Stimulated activated CD4-positive, alpha-beta T cell treated with anti-CD3 and anti-CD28 coated beads, Interleukin-1b, Interleukin-23, amount 100 ng/mL, for 48 hours (primary cell): ENCODE results near the gene CERKL.

Source experiments
- DNase-seq: peaks from one replicate; pipeline ENCODE4 v3.0.0-alpha.2; 2020

CERKL gene

GRCh38 chr2:181677912-181678586 lies 21.1 kb upstream of the CERKL start:
- peak; percentile 63 for DNase-seq

- DNase-seq: no peak
Measured at GRCh38 chr2:181675254-181675653, 18.3 kb upstream of the CERKL start.

GRCh38 chr2:181674461-181674860 lies 17.6 kb upstream of the CERKL start:
- DNase-seq: no peak

GRCh38 chr2:181673173-181673572 lies 16.3 kb upstream of the CERKL start:
- no peak for DNase-seq

- DNase-seq: no peak
Measured at GRCh38 chr2:181672255-181673008, 15.5 kb upstream of the CERKL start.

- no peak for DNase-seq
Measured at GRCh38 chr2:181670632-181671031, 13.7 kb upstream of the CERKL start.

- DNase-seq: no peak
Measured at GRCh38 chr2:181667234-181667633, 10.3 kb upstream of the CERKL start.

GRCh38 chr2:181662287-181662686 lies 5.4 kb upstream of the CERKL start:
- no peak for DNase-seq

GRCh38 chr2:181660181-181660580 lies 3.3 kb upstream of the CERKL start:
- DNase-seq: no peak

GRCh38 chr2:181658444-181658843 lies 1.5 kb upstream of the CERKL start:
- DNase-seq: no peak

- no peak for DNase-seq
Measured at GRCh38 chr2:181657379-181657778, 474 bp upstream of the CERKL start.

GRCh38 chr2:181655519-181655918 lies 1.4 kb downstream of the CERKL start:
- no peak for DNase-seq

GRCh38 chr2:181649436-181649979 lies 7.4 kb downstream of the CERKL start:
- DNase-seq: no peak

- no peak for DNase-seq
Measured at GRCh38 chr2:181648478-181649155, 8.3 kb downstream of the CERKL start.

- no peak for DNase-seq
Measured at GRCh38 chr2:181646415-181646987, 10.4 kb downstream of the CERKL start.

- DNase-seq: no peak
Measured at GRCh38 chr2:181643151-181643550, 13.8 kb downstream of the CERKL start.

- no peak for DNase-seq
Measured at GRCh38 chr2:181642086-181642485, 14.8 kb downstream of the CERKL start.

- no peak for DNase-seq
Measured at GRCh38 chr2:181639686-181640085, 17.2 kb downstream of the CERKL start.

GRCh38 chr2:181632733-181633401 lies 24.0 kb downstream of the CERKL start:
- DNase-seq: no peak

GRCh38 chr2:181628590-181629585 lies 28.0 kb downstream of the CERKL start:
- DNase-seq: no peak

GRCh38 chr2:181627545-181627944 lies 29.4 kb downstream of the CERKL start:
- DNase-seq: no peak
